Neural cell (in vitro differentiated cells): ENCODE results near the gene TASL. TPM values are rescaled to one million over a fixed set of nuclear protein-coding genes. Genes with fewer than 3 reads are reported as not detected.

ENCODE experiments used
- H2AFZ ChIP-seq: fragments of 200-600, 300-800 bp; sonication (generic), shearing (Covaris generic); 2 replicates; pipeline ENCODE4 v1.6.0; 2014; ENCODE audit warnings: low read depth, mild to moderate bottlenecking, antibody characterized with exemption, low read length, moderate library complexity
- H3F3A ChIP-seq: fragments of 200-600 bp; shearing (Covaris generic); 2 replicates; pipeline ENCODE4 v1.6.1; 2016; ENCODE audit warnings: mild to moderate bottlenecking, moderate library complexity, mixed read lengths, antibody characterized with exemption, low read length; ENCODE audit not compliant: insufficient read depth, poor library complexity, severe bottlenecking
- H3K27ac ChIP-seq: fragments of 200-600, 300-800 bp; sonication (generic), shearing (Covaris generic); 2 replicates; pipeline ENCODE4 v1.5.1; 2014; ENCODE audit warnings: mild to moderate bottlenecking, low read length, moderate library complexity
- H3K27me3 ChIP-seq: fragments of 300-800, 200-600 bp; sonication (generic), shearing (Covaris generic); 2 replicates; pipeline ENCODE4 v1.6.0; 2014; ENCODE audit warnings: mild to moderate bottlenecking, low read depth, low read length, moderate library complexity; ENCODE audit not compliant: insufficient read depth
- H3K36me3 ChIP-seq: fragments of 300-800, 200-600 bp; sonication (generic), shearing (Covaris generic); 2 replicates; pipeline ENCODE4 v1.5.1; 2014; ENCODE audit warnings: mild to moderate bottlenecking, antibody characterized with exemption, low read length, moderate library complexity; ENCODE audit not compliant: insufficient read depth
- H3K4me2 ChIP-seq: fragments of 300-800, 200-600 bp; sonication (generic), shearing (Covaris generic); 2 replicates; pipeline ENCODE4 v1.6.0; 2014; ENCODE audit warnings: mild to moderate bottlenecking, low read length
- H3K4me3 ChIP-seq: fragments of 300-800, 200-600 bp; sonication (generic), shearing (Covaris generic); 2 replicates; pipeline ENCODE4 v1.5.1; 2014; ENCODE audit warnings: mild to moderate bottlenecking, low read length, moderate library complexity
- H3K79me2 ChIP-seq: fragments of 200-600 bp; shearing (Covaris generic); replicated peaks from 2 replicates; pipeline ENCODE4 v1.6.0; 2014; ENCODE audit warnings: mild to moderate bottlenecking, low read length, moderate library complexity; ENCODE audit not compliant: insufficient read depth
- H3K9ac ChIP-seq: fragments of 300-800, 200-600 bp; sonication (generic), shearing (Covaris generic); 2 replicates; pipeline ENCODE4 v1.6.1; 2016; ENCODE audit warnings: mild to moderate bottlenecking, low read length, mixed read lengths
- H3K9me2 ChIP-seq: fragments of 200-600 bp; shearing (Covaris generic); 2 replicates; pipeline ENCODE4 v1.6.1; 2016; ENCODE audit warnings: mild to moderate bottlenecking, low read length, mixed read lengths; ENCODE audit not compliant: insufficient read depth
- H3K9me3 ChIP-seq: fragments of 200-600, 300-800 bp; sonication (generic), shearing (Covaris generic); 2 replicates; pipeline ENCODE4 v1.6.1; 2016; ENCODE audit warnings: mild to moderate bottlenecking, mixed run types, low read length, moderate library complexity, mixed read lengths
- H4K20me1 ChIP-seq: fragments of 200-600 bp; shearing (Covaris generic); 2 replicates; pipeline ENCODE4 v1.6.1; 2016; ENCODE audit warnings: mild to moderate bottlenecking, mixed run types; ENCODE audit not compliant: insufficient read depth
- EP300 ChIP-seq: fragments of 450-650 bp; conservative IDR thresholded peaks from 2 replicates; pipeline ENCODE4 v1.6.1; 2014; ENCODE audit warnings: antibody characterized with exemption, mild to moderate bottlenecking, moderate library complexity; ENCODE audit not compliant: poor library complexity, severe bottlenecking
- EZH2 ChIP-seq: fragments of 200-600, 300-800 bp; shearing (Covaris generic), sonication (generic); IDR thresholded peaks from 2 replicates; pipeline ENCODE4 v1.6.1; 2014; ENCODE audit warnings: antibody characterized with exemption, low read length, borderline replicate concordance, mild to moderate bottlenecking; ENCODE audit not compliant: insufficient read depth, poor library complexity, severe bottlenecking
- MXI1 ChIP-seq: fragments of 450-650 bp; conservative IDR thresholded peaks from 2 replicates; pipeline ENCODE4 v1.6.1; 2014; ENCODE audit warnings: antibody characterized with exemption, mild to moderate bottlenecking; ENCODE audit not compliant: poor library complexity, severe bottlenecking
- POLR2AphosphoS5 ChIP-seq: IDR thresholded peaks from 2 replicates; pipeline ENCODE4 v1.6.1; 2012
- RAD21 ChIP-seq: fragments of 450-650 bp; conservative IDR thresholded peaks from 2 replicates; pipeline ENCODE4 v1.6.1; 2014; ENCODE audit warnings: antibody characterized with exemption, mild to moderate bottlenecking, moderate library complexity
- SMC3 ChIP-seq: fragments of 450-650 bp; conservative IDR thresholded peaks from 2 replicates; pipeline ENCODE4 v1.6.1; 2014; ENCODE audit warnings: antibody characterized with exemption, mild to moderate bottlenecking, moderate library complexity; ENCODE audit not compliant: poor library complexity
- TAF1 ChIP-seq: IDR thresholded peaks from 2 replicates; pipeline ENCODE4 v1.6.1; 2012; ENCODE audit warnings: low read depth
- polyA plus RNA-seq: library from polyadenylated mRNA; depleted of rRNA; stranded (reverse); fragments of >200 nt; gene quantifications from 2 replicates; pipeline ENCODE4 v1.2.3, GENCODE V29; 2014
- TF ChIP-seq, protein P1 (sequence below): IDR thresholded peaks from 2 replicates; pipeline ENCODE4 v1.6.1; 2012; ENCODE audit warnings: borderline replicate concordance
- TF ChIP-seq, protein P2 (sequence below): fragments of 450-650 bp; IDR thresholded peaks from 2 replicates; pipeline ENCODE4 v1.5.1; 2014; ENCODE audit warnings: antibody characterized with exemption, mild to moderate bottlenecking, moderate library complexity; ENCODE audit not compliant: poor library complexity, severe bottlenecking

Gene TASL
- polyA plus RNA-seq, 1 donor from 2014 or later, result not detected

DNA sequence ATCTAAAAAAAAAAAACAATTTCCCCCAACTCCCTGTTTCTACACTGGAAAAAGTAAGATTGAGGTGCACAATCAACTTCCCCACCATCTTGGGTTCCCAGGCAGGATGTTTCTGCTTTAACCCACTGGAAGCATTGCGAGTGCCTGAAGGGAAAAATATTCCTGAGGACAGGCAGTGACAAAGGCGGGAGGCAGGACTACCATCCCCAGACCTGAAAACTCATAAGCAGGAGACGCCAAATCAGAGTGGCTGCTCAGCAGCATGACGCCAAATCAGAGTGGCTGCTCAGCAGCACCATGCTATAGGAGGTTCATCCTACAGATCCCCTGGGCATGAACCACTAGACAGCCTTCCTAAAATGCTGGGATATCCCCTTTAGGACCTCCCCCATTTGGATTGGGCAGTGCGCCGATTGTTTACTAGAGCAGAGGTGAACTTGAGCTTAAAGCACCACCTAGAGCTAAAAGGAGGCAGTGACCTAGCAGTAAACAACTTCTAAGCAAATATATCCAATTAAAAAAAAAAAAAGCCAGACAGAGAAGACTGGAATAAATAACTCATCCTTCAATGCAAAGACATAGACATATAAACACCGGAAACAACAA, 40.7 kb upstream of the TASL start:
- no peak overlapping the region for H2AFZ ChIP-seq

DNA sequence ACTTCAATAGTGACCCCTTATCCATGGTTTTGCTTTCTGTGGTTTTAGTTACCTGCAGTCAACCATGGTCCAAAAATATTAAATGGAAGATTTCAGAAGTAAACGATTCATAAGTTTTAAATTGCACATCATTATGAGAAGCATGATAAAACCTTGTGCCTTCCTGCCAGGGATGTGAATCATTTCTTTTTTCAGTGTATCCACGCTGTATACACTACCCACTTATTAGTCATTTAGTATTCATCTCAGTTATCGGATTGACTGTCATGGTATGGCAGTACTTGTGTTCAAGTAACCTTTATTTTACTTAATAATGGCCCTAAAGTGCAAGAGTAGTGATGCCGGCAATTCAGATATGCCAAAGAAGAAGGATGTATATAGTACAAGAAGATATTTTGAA, 37.7 kb upstream of the TASL start:
- Histone ChIP-seq H3K27ac (no peak overlapping the region), H3F3A (no peaks in the 10 kb centered on the region)

More for the DNA sequence above, 40.7 kb upstream of the TASL start:
- Histone ChIP-seq H4K20me1 (no peaks in the 10 kb centered on the region), H3F3A (no peaks in the 10 kb centered on the region), H3K4me3 (no peak overlapping the region), H3K9me3 (no peaks in the 10 kb centered on the region), H3K79me2 (no peaks in the 10 kb centered on the region), H3K27ac (no peak overlapping the region), H3K4me2 (no peak overlapping the region), H3K36me3 (no peaks in the 10 kb centered on the region), H3K27me3 (no peaks in the 10 kb centered on the region), H3K9me2 (no peaks in the 10 kb centered on the region), H3K9ac (no peak overlapping the region)
- TF ChIP-seq MXI1, result no peak
- TF ChIP-seq EP300, result no peak
- no peak for TF ChIP-seq TAF1
- TF ChIP-seq, protein P1, sequence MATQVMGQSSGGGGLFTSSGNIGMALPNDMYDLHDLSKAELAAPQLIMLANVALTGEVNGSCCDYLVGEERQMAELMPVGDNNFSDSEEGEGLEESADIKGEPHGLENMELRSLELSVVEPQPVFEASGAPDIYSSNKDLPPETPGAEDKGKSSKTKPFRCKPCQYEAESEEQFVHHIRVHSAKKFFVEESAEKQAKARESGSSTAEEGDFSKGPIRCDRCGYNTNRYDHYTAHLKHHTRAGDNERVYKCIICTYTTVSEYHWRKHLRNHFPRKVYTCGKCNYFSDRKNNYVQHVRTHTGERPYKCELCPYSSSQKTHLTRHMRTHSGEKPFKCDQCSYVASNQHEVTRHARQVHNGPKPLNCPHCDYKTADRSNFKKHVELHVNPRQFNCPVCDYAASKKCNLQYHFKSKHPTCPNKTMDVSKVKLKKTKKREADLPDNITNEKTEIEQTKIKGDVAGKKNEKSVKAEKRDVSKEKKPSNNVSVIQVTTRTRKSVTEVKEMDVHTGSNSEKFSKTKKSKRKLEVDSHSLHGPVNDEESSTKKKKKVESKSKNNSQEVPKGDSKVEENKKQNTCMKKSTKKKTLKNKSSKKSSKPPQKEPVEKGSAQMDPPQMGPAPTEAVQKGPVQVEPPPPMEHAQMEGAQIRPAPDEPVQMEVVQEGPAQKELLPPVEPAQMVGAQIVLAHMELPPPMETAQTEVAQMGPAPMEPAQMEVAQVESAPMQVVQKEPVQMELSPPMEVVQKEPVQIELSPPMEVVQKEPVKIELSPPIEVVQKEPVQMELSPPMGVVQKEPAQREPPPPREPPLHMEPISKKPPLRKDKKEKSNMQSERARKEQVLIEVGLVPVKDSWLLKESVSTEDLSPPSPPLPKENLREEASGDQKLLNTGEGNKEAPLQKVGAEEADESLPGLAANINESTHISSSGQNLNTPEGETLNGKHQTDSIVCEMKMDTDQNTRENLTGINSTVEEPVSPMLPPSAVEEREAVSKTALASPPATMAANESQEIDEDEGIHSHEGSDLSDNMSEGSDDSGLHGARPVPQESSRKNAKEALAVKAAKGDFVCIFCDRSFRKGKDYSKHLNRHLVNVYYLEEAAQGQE, result no peak
- TF ChIP-seq, protein P2, sequence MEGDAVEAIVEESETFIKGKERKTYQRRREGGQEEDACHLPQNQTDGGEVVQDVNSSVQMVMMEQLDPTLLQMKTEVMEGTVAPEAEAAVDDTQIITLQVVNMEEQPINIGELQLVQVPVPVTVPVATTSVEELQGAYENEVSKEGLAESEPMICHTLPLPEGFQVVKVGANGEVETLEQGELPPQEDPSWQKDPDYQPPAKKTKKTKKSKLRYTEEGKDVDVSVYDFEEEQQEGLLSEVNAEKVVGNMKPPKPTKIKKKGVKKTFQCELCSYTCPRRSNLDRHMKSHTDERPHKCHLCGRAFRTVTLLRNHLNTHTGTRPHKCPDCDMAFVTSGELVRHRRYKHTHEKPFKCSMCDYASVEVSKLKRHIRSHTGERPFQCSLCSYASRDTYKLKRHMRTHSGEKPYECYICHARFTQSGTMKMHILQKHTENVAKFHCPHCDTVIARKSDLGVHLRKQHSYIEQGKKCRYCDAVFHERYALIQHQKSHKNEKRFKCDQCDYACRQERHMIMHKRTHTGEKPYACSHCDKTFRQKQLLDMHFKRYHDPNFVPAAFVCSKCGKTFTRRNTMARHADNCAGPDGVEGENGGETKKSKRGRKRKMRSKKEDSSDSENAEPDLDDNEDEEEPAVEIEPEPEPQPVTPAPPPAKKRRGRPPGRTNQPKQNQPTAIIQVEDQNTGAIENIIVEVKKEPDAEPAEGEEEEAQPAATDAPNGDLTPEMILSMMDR, result no peak

More for the DNA sequence above, 37.7 kb upstream of the TASL start:
- Histone ChIP-seq H3K27me3 (no peaks in the 10 kb centered on the region), H3K79me2 (no peaks in the 10 kb centered on the region), H3K36me3 (no peaks in the 10 kb centered on the region), H4K20me1 (no peaks in the 10 kb centered on the region), H3K9ac (no peak overlapping the region), H3K9me3 (no peaks in the 10 kb centered on the region), H3K9me2 (no peaks in the 10 kb centered on the region), H3K4me3 (no peak overlapping the region), H3K4me2 (no peak overlapping the region), H2AFZ (no peak overlapping the region)
- no peak for TF ChIP-seq EZH2
- no peak for TF ChIP-seq EP300
- TF ChIP-seq, protein P2, result no peak
- no peak for TF ChIP-seq MXI1
- no peak for TF ChIP-seq RAD21
- no peak for TF ChIP-seq POLR2AphosphoS5
- TF ChIP-seq SMC3, result no peak
- TF ChIP-seq TAF1, result no peak
- TF ChIP-seq, protein P1, result no peak
